Upper lobe of right lung (tissue), 1 donor: ENCODE measurements around the gene SLX9. TPM values are rescaled to one million over a fixed set of nuclear protein-coding genes. Genes with fewer than 3 reads are reported as not detected.
"Not testable (repeated sequence)": the region's sequence is repeated elsewhere in the genome, so short reads cannot be mapped to it uniquely, and the experiment has no call there.

Experiments
- ATAC-seq: fragments of 200-7000 bp; cut with Tn5 transposase; one replicate; pipeline ENCODE4 v1.9.1; 2020; ENCODE audit warnings: mild to moderate bottlenecking, moderate library complexity
- DNase-seq: peaks from one replicate; pipeline ENCODE4 v3.0.0-alpha.2; 2020
- H3K27ac ChIP-seq: fragments of 200-600 bp; one replicate; pipeline ENCODE4 v1.8.0; 2022
- H3K27me3 ChIP-seq: fragments of 200-600 bp; one replicate; pipeline ENCODE4 v1.8.0; 2022; ENCODE audit warnings: mild to moderate bottlenecking
- H3K36me3 ChIP-seq: fragments of 200-600 bp; one replicate; pipeline ENCODE4 v1.8.0; 2022
- H3K4me1 ChIP-seq: fragments of 200-600 bp; one replicate; pipeline ENCODE4 v1.8.0; 2022
- H3K4me3 ChIP-seq: fragments of 200-600 bp; one replicate; pipeline ENCODE4 v1.8.0; 2022; ENCODE audit warnings: mild to moderate bottlenecking
- H3K9me3 ChIP-seq: fragments of 200-600 bp; one replicate; pipeline ENCODE4 v1.8.0; 2022
- intact Hi-C: fragments of 100-400 bp; cut with DNase I; formaldehyde crosslinking; loops from one replicate; pipeline ENCODE4 v1.11.0; 2022
- total RNA-seq: library from RNA; stranded (reverse); fragmentation: NEBNext Ultra II Directional; extraction: Animal tissue kit (Norgen Biotek cat#: 25700); gene quantifications from one replicate; pipeline ENCODE4 v1.2.1, GENCODE V29; 2021
- TF ChIP-seq, protein P1 (sequence below): fragments of 200-600 bp; IDR thresholded peaks from one replicate; pipeline ENCODE4 v1.8.0; 2022; ENCODE audit warnings: antibody characterized with exemption
- donor health status: DM: no; HTN: yes; CAD: no; lungs with severe emphysema.

SLX9 gene
- total RNA-seq, 1 donor from 2014 or later = 22.8 TPM

- peaks cover 49% of the 10 kb centered on the region for H3K4me1 ChIP-seq
- intact Hi-C loops = no loop called here
- TF ChIP-seq, protein P1, sequence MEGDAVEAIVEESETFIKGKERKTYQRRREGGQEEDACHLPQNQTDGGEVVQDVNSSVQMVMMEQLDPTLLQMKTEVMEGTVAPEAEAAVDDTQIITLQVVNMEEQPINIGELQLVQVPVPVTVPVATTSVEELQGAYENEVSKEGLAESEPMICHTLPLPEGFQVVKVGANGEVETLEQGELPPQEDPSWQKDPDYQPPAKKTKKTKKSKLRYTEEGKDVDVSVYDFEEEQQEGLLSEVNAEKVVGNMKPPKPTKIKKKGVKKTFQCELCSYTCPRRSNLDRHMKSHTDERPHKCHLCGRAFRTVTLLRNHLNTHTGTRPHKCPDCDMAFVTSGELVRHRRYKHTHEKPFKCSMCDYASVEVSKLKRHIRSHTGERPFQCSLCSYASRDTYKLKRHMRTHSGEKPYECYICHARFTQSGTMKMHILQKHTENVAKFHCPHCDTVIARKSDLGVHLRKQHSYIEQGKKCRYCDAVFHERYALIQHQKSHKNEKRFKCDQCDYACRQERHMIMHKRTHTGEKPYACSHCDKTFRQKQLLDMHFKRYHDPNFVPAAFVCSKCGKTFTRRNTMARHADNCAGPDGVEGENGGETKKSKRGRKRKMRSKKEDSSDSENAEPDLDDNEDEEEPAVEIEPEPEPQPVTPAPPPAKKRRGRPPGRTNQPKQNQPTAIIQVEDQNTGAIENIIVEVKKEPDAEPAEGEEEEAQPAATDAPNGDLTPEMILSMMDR = no peak
- no peak for DNase-seq
- H3K36me3 ChIP-seq = no peaks in the 10 kb centered on the region
- ATAC-seq = no peak
- H3K27ac ChIP-seq = no peak overlapping the region
- H3K9me3 ChIP-seq = no peaks in the 10 kb centered on the region
- H3K4me3 ChIP-seq = no peak overlapping the region
- no peaks in the 10 kb centered on the region for H3K27me3 ChIP-seq
Measured at GRCh38 chr21:44925378-44925755, 14.5 kb upstream of the SLX9 start.

DNA sequence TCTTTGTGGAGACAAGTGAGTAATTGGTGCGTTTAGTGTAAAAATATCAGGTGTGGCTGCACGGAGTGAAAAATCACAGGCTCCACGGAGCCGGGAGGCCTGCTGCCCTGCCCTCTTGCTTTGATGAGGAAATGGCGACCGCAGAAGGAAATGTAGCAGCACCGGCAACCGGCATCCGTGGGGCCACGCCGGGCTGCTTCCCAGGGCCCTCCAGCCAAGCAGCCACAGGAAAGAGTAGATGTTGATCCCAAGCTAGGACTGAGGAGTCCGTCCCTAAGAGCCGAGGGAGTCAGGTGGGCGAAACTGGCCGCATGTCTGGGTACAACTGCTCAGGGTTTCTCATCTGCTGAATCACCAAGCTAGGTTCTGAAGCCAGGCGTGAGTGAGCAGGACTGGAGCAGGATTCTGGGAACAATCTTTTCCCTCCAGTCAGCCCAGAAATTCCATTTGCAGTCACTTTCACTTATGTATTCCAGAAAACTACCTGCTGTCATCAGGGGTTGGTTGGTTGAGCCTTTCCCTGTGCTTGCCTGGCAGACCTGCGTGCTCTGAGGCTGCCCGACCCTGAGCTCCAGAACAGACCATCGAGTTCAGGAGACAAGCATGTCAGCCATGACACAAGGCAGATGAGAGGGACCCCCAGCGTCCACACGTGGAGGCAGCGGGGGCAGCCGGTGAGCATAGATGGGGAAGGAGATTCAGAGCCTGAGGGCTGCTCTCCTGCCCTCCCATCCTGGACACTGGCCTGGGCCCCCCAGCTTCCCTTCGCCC is 13.3 kb upstream of the SLX9 start:
- ATAC-seq (no peak), DNase-seq (no peak)
- intact Hi-C loops = no loop called here
- H3K4me3 ChIP-seq = no peak overlapping the region
- peaks cover 49% of the 10 kb centered on the region for H3K4me1 ChIP-seq
- H3K27me3 ChIP-seq = peaks cover 10% of the 10 kb centered on the region
- H3K27ac ChIP-seq = peak overlapping the region; percentile 55
- H3K36me3 ChIP-seq = no peaks in the 10 kb centered on the region
- TF ChIP-seq, protein P1 = no peak
- no peaks in the 10 kb centered on the region for H3K9me3 ChIP-seq

DNA sequence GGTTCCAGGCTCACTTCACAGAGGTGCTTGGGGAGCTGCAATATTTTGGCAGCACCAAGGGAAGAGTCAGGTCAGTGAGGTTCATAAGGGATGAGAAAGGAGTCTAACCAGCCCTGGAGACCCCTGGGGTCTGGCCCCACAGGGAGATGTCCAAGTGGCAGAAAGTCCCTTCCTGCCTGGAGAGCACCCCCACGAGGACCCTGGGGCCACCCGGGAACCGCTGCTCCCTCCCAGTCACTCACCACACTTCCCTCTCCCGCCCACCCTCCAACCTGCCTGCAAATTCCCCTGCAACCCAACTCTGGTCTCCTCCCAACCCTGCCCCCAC is 12.6 kb upstream of the SLX9 start:
- ATAC-seq (no peak), DNase-seq (no peak)
- TF ChIP-seq, protein P1 = no peak
- H3K4me3 ChIP-seq = no peak overlapping the region
- intact Hi-C loops = no loop called here
- H3K27me3 ChIP-seq = peaks cover 17% of the 10 kb centered on the region
- H3K9me3 ChIP-seq = no peaks in the 10 kb centered on the region
- peaks cover 56% of the 10 kb centered on the region for H3K4me1 ChIP-seq
- H3K36me3 ChIP-seq = no peaks in the 10 kb centered on the region
- peak overlapping the region; percentile 55 for H3K27ac ChIP-seq

DNA sequence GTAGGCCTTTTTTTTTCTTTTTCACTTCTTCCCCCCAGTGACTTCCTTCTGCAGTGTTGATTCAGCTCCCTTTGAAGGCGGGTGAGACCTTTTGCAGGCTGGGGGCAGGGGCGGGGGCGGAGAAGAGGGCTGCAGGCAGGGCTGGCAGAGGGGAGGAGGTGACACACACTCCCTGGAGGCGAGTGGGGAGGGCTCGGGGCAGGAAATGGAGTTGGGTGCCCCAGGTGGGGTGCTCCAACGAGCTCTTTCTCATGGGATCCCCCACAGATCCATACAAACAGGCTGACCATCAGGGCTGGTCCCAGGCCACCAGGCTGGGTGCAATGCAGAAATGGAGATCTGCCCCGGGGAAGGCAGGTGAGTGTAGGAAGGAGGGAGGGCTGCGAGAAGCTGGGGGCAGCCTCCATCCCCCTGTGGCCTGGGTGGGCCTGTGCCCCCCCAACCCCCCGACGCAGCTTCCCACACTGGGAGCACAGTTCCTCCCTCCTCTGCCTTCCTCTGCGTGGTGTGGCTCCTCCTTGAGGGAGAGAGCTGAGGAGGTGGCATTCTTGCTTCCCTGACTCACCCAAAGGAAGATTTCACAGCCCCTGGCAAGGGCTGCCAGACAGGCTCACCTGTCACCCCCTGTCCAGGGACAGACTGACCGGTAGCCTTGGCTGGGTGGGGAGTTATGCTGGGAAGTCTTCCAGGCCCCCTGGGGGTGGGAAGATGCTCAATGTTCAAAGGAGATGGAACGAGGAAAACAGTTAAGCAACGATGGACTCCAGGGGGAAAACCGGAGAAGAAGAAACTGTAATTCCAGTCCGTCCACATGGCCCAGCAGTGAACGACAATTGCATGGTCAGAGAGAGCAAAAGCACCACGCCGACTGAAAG is 12.0 kb upstream of the SLX9 start:
- H3K27ac ChIP-seq = peak overlapping the region; percentile 60
- no peaks in the 10 kb centered on the region for H3K9me3 ChIP-seq
- ATAC-seq = peak; percentile 53
- intact Hi-C loops = no loop called here
- peaks cover 20% of the 10 kb centered on the region for H3K27me3 ChIP-seq
- TF ChIP-seq, protein P1 = no peak
- peaks cover 60% of the 10 kb centered on the region for H3K4me1 ChIP-seq
- H3K4me3 ChIP-seq = peak overlapping the region; percentile 23
- no peaks in the 10 kb centered on the region for H3K36me3 ChIP-seq
- peak; percentile 81 for DNase-seq

DNA sequence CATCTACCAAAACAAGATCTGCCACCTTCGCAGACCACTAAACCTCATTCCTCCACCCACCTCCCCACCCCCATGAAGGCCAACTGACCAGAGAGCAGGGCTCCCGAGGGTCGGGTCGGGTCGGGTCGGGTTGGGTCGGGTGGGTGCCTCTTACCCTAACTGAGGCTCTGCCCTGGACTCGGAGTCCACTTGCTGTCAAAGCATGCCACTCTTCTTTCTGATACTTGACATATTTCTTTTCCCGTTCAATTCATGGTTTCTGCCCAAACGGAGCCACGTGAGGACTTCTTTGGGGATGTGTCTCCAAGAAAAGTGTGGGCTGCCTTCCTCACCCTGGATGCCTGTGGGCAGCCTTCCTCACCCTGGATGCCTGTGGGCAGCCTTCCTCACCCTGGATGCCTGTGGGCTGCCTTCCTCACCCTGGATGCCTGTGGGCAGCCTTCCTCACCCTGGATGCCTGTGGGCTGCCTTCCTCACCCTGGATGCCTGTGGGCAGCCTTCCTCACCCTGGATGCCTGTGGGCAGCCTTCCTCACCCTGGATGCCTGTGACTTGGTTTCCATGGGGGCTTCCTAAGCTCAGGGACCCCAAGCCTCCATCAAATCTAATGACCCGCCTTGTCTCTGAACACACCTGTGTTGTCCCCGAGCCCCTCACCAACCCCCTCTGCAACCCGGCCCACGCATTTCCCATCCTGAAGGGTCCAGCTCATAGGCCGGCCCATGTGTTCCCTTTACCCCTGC is 11.2 kb upstream of the SLX9 start:
- not testable (repeated sequence) for H3K27ac ChIP-seq

More for the DNA sequence above, 11.2 kb upstream of the SLX9 start:
- intact Hi-C loops, H3K36me3 ChIP-seq, H3K4me3 ChIP-seq, H3K9me3 ChIP-seq, ATAC-seq: not testable (repeated sequence)
- Histone ChIP-seq H3K27me3 (peaks cover 29% of the 10 kb centered on the region), H3K4me1 (peaks cover 65% of the 10 kb centered on the region)
- peak; percentile 64 for DNase-seq
